Activated T-helper 1 cell treated with anti-CD3 and anti-CD28 coated beads, Interleukin-12 subunit alpha, Interleukin-12 subunit beta, Interleukin-2, Interleukin-4 antibody, amounts not matched to agents 30 ng/mL and 10 ng/mL and 1 ng/mL, durations not matched to agents 14 hours and 24 hours and 36 hours (primary cell): Measurements from ENCODE around the gene BANP. TPM values are rescaled to one million over a fixed set of nuclear protein-coding genes. Genes with fewer than 3 reads are reported as not detected.

ENCODE experiments used
- DNase-seq: peaks from one replicate; pipeline ENCODE4 v3.0.0; 2021; ENCODE audit warnings: low spot score
- H3K27ac Mint-ChIP-seq: one replicate; pipeline ENCODE4 v1.8.0; 2021; ENCODE audit warnings: mild to moderate bottlenecking, mixed read lengths
- H3K27me3 Mint-ChIP-seq: one replicate; pipeline ENCODE4 v1.8.0; 2022; ENCODE audit warnings: mild to moderate bottlenecking, moderate library complexity, mixed read lengths; ENCODE audit not compliant: insufficient read depth
- H3K36me3 Mint-ChIP-seq: one replicate; pipeline ENCODE4 v1.8.0; 2021; ENCODE audit warnings: low read depth, mixed read lengths
- H3K4me1 Mint-ChIP-seq: one replicate; pipeline ENCODE4 v1.8.0; 2021; ENCODE audit warnings: low read depth, mixed read lengths
- H3K4me3 Mint-ChIP-seq: one replicate; pipeline ENCODE4 v1.8.0; 2021; ENCODE audit warnings: mild to moderate bottlenecking, moderate library complexity, mixed read lengths
- H3K9me3 Mint-ChIP-seq: one replicate; pipeline ENCODE4 v1.8.0; 2021; ENCODE audit warnings: mixed read lengths
- intact Hi-C: fragments of 100-400 bp; cut with micrococcal nuclease; formaldehyde crosslinking; loops from one replicate; pipeline ENCODE4 v1.15.1; 2024
- total RNA-seq: library from RNA; stranded (reverse); gene quantifications from 2 replicates; pipeline ENCODE4 v1.2.3, GENCODE V29; 2022

The BANP gene
- total RNA-seq, 1 donor from 2014 or later = 35.5 TPM

DNA sequence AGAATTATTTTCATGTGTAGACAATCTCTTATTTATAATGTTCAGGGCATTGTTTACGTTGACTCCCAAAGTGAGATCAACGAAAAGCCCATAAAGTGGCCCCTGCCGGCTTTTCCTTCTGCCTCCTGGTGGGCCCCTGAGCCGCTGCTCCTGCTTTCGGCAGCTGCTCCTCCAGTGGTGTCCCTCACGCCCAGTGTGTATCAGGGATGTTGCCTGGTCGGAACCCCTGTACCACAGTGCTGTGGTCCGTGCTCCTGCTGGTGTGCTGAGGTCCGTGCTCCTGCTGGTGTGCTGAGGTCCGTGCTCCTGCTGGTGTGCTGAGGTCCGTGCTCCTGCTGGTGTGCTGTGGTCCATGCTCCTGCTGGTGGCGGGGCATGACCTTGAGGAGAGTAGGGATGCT lies 107.6 kb downstream of the BANP start:
- Mint-ChIP-seq H3K4me3 (no peak overlapping the region), H3K36me3 (no peaks in the 10 kb centered on the region), H3K27me3 (no peaks in the 10 kb centered on the region), H3K9me3 (no peaks in the 10 kb centered on the region), H3K4me1 (no peaks in the 10 kb centered on the region), H3K27ac (no peak overlapping the region)
- intact Hi-C loops = no loop called here
- DNase-seq = no peak

DNA sequence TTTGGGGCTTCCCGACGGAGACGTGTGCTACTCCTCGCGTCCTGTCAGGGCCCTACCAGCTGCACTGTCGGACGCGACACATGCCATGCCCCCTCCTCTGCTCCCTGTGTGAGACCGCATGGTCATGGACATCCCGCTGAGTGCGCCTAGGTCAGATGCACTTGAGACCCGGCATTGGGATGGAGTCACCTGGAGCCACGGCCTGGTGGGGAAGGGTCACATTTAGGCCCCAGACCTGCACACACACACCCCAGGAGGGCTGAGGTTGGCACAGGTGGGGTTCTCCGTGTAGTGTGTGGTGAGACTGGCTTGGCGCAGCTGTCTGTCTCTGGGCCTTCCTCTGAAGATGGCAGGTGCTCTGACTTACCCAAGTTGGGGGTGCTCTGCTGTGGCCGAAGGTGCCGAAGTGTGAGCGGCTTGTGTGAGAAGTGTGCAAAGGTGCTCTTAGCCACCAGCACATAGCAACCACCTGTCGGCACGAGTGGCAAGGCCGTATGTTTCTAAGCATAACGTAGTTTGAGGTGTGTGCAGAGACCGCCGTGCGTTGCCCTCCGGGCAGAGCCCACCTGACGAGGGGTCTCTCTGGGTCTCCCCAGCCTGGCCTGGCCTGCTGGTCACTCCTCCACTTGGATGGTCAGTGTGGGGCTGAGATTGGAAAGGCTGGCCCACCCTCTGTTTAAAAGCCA lies 108.6 kb downstream of the BANP start:
- Mint-ChIP-seq H3K36me3 (no peaks in the 10 kb centered on the region), H3K4me1 (no peaks in the 10 kb centered on the region), H3K9me3 (no peaks in the 10 kb centered on the region), H3K27me3 (no peaks in the 10 kb centered on the region), H3K27ac (no peak overlapping the region), H3K4me3 (no peak overlapping the region)
- no peak for DNase-seq
- intact Hi-C loops = no loop called here

DNA sequence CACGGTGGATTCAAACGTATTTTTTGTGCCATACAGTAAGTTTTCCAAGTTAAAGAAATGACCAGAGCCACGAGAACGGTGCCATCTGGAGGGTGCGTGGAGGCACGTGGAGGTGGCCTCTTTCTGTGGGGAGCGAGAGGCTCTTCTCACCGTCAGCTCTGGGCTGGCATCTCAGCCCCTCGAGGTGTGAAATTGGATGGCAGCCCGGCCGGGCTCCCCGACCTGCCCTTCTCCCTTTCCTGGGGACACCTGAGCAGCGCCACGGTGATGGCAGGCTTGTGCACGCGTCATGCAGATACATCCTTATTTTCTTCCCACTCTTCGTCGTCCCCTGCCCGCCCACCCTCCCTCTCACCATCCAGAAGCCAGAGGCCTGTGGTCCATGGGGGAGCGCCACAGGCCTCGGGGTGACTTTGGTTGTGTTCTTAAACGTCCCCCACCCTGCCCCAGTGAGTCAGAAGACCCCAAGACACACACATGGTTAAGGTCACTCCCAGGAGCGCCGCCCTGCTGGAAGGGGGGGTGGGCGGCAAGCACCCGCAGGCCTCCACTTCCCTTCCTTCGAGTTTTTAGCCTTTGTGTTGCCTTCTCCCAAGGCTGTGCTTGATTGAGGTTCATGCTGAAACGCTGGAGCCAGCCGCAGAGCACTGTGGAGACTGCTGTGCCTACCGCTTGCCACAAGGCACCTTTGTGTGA lies 109.4 kb downstream of the BANP start:
- Mint-ChIP-seq H3K27ac (no peak overlapping the region), H3K36me3 (no peaks in the 10 kb centered on the region)
- intact Hi-C loops = no loop called here

DNA sequence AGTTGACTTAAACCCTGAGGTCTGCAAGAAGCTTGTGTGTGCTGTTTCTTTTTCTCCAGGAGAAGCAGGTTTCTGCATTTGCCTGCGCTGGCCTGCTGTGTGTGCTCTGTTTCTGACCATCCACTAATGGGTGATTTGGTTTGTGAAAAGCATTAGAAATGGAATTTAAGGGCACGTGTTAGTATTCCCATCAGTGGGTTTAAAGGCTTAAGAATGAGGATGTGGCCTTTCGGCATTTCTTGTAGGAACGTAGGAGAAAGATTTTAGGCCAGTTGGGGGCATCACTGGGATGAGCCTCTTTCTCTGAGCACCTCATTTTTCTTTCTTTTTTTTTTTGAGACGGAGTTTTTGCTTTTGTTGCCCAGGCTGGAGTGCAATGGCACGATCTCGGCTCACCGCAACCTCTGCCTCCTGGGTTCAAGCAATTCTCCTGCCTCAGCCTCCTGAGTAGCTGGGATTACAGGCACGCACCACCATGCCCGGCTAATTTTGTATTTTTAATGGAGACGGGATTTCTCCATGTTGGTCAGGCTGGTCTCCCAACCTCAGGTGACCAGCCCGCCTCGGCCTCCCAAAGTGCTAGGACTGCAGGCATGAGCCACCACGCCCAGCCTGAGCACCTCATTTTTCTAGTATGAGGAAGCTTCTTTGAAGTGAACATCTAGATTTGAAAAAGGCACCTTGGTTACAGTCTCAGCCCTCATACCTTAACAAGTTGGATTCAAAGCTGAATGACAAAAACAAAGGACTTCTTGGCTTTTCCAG lies 110.3 kb downstream of the BANP start:
- Mint-ChIP-seq H3K4me3 (no peak overlapping the region), H3K36me3 (no peaks in the 10 kb centered on the region), H3K27ac (no peak overlapping the region), H3K9me3 (no peaks in the 10 kb centered on the region), H3K4me1 (no peaks in the 10 kb centered on the region), H3K27me3 (no peaks in the 10 kb centered on the region)
- no peak for DNase-seq
- intact Hi-C loops = no loop called here

More for the DNA sequence above, 109.4 kb downstream of the BANP start:
- no peak overlapping the region for H3K4me3 Mint-ChIP-seq
- no peak for DNase-seq
- no peaks in the 10 kb centered on the region for H3K9me3 Mint-ChIP-seq
- no peaks in the 10 kb centered on the region for H3K27me3 Mint-ChIP-seq
- no peaks in the 10 kb centered on the region for H3K4me1 Mint-ChIP-seq

DNA sequence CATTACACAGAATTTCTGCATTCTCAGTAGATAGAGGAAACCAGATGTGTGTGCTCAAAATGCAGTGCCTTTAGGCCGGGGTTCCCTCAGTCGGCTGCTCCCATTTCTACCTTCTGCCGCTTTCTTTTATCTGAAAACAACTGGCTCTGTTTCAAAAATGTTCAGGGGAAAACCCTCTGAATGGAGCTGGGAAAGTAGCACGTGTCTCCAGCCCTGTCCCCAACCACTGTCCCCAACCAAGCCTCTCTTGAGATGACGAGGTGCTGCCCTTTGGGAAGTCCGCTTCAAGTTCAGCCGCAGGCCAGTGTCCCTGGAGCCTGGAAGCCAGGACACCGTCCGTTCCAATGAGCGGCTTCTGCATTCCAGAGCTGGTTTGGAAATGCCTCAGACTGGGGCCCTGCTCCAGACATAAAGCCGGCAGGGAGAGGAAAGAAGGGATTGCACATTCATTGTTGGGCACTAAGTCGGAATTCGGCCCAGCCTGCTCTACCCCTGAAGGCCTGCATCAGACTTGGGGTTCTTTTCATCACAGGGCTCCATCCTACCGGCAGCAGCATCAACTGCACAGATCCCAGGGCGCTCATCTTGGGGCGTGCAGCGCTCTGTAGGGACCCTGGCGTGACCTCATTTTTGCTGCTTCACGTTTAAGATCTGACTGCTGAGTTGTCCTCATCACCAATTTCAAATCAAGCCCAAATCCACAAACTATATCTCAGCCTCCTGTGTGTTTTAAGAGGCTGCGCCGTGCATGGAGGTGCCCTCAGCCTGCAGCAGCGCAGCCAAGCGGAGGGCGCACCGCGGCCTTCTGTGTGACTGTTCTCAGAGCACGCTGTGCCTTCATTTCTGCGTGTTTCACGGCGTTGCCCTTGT lies 111.3 kb downstream of the BANP start:
- Mint-ChIP-seq H3K27ac (no peak overlapping the region), H3K4me1 (no peaks in the 10 kb centered on the region), H3K36me3 (no peaks in the 10 kb centered on the region), H3K9me3 (no peaks in the 10 kb centered on the region), H3K4me3 (no peak overlapping the region), H3K27me3 (no peaks in the 10 kb centered on the region)
- DNase-seq = no peak
- intact Hi-C loops = no loop called here

DNA sequence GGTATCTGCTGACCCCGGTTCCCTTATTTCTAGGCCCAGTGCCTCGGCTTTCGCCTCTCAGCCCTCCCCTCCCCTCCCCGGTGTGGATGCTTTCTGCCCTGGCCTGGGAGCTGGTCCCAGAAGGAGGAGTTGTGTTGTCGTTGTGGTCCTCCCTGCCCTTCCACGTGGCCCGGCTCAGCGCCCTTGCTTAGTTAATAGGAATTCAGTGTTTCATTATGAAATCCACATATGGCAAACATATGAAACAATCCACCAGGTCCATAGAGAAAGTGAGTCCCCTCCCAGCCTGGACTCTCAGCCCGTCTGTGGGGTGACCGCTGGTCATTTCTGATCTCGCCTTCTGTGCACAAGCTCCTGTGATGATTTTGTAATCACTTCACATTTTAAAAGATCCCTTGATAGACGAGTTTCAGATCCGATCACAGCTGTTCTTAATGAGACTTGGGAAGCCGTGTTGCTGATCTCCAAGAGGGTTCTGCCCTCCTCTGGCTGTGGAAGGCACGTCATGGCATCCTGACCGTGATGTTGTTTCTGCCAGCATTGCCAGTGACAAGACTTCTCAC lies 112.1 kb downstream of the BANP start:
- intact Hi-C loops = no loop called here
- H3K4me3 Mint-ChIP-seq = no peak overlapping the region
- peak overlapping the region; percentile 65 for H3K27ac Mint-ChIP-seq
- H3K4me1 Mint-ChIP-seq = no peaks in the 10 kb centered on the region
- no peaks in the 10 kb centered on the region for H3K27me3 Mint-ChIP-seq
- no peaks in the 10 kb centered on the region for H3K9me3 Mint-ChIP-seq
- no peak for DNase-seq
- H3K36me3 Mint-ChIP-seq = no peaks in the 10 kb centered on the region

DNA sequence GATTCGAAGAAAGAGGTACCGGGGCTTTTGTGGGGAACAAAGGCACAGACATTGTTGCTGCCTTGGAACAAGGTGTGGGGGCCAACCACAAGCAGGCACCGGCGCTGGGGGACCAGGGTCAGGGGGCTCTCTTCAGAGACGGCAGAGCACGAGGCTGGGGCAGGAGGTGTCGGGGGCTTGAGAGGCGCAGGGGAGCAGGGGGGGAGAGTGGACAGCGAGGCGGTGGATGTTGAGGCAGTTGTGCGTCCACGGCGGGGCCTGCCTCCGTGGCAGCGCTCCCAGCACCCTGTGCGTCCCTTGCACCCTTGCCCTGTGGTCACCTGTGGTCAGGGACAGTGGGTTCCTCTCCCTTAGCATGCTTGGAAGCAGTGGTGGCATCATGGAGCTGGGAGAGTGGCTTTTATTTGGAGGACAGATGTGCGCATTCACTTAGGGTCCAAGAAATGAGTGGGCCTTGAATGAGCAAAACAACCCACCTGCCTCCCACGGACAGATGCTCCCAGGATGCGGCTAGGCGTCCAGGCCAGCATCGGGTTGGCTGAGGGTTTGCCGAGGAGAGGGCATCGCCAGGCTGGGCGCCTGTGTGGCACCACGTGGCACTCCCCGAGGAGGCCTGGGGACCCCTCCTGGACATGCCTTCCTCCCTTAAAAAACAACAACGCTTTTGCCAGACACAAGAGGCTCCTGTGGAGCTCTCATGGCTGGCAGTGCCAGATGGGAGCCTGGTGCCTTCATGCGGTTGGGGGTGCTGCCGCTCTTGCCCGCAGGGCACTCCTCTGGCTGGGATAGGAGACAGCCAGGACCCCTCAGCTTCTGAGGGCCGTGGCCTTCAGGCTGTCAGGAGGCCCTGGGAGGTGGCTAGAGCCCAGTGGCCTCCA lies 113.0 kb downstream of the BANP start:
- Mint-ChIP-seq H3K4me3 (no peak overlapping the region), H3K9me3 (no peaks in the 10 kb centered on the region), H3K27me3 (no peaks in the 10 kb centered on the region), H3K36me3 (no peaks in the 10 kb centered on the region), H3K4me1 (no peaks in the 10 kb centered on the region), H3K27ac (no peak overlapping the region)
- intact Hi-C loops = no loop called here
- no peak for DNase-seq

DNA sequence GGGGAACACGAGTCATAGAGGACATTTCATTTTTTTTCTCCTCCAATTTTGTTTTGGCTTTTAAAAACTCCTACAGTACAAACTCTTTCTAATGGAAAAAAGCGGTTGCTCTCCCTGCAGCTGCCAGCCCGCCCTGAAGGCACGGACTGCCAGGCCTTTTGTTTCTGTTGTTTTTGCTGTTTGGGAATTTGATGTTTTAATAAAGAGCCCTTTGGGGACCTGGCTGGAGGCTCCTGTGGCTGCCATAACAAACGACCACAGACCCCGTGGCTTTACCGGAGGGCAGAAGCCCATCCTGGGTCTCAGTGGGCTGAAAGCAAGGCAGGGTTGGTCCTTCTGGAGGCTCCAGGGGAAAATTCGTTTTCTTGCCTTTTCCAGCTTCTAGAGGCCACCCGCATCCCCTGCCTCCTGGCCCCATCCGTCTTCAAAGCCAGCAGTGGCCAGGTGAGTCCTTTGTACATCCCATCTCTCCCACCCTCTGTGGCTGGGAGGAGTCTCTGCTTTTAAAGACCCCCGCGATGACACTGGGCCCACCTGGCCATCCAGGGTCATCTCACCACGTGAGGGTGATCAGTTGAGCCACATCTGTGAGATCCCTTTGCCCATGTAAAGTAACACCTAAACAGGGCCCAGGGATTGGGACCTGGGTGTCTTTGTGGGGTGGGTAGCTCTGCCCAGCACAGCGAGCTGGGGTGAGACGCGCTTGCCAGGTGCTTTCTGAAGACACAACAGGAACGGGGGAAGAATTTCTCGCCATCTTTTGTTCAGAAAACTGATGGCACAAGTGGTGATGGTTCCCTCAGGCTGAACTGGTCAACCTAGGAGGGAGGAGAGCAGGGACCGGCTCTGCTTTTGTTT lies 113.9 kb downstream of the BANP start:
- no peak for DNase-seq
- Mint-ChIP-seq H3K4me3 (no peak overlapping the region), H3K9me3 (no peaks in the 10 kb centered on the region), H3K4me1 (no peaks in the 10 kb centered on the region), H3K27ac (no peak overlapping the region), H3K36me3 (peaks cover 5% of the 10 kb centered on the region), H3K27me3 (no peaks in the 10 kb centered on the region)
- intact Hi-C loops = no loop called here

DNA sequence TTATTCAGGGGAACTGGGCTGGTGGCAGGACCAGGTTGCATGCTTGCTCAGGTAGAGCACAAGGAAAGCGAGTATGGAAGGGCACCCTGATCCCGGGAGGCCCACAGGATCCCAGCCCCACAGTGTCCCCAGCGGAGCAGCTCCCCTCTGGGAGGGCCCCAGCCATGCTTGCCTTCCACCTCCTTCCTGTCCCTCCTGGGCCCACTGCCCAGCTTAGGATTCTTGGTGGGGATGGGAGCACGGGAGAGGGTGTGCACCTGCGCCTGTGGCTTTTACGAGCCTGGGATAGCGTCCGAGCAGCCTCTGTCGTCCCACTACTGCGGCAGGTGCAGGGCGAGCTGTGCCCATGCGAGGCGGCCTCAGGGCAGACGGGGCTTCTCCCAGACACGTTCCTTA lies 114.5 kb downstream of the BANP start:
- Mint-ChIP-seq H3K36me3 (peaks cover 5% of the 10 kb centered on the region), H3K27ac (no peak overlapping the region), H3K9me3 (no peaks in the 10 kb centered on the region), H3K27me3 (no peaks in the 10 kb centered on the region), H3K4me3 (no peak overlapping the region), H3K4me1 (no peaks in the 10 kb centered on the region)
- no peak for DNase-seq
- intact Hi-C loops = no loop called here

DNA sequence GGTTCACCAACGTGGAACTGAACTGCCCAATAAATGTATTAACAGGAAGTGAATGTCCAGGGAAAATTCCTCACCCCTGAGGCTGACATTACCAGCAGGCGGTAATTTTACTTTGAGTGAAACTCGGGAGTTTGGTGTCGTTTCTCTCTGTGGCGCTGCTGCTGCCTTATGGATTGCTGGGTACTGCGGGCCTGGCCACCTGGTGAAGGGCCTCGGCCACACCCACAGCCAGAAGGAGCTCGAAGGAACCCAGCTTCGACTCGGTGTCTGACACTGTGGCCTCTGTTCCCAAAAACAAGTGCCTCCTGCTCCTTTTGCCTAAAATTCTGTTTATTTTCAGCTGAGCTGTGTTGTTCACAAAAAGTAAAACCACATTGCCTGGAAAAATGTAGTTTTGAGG lies 115.0 kb downstream of the BANP start:
- no peaks in the 10 kb centered on the region for H3K4me1 Mint-ChIP-seq
- no peak overlapping the region for H3K4me3 Mint-ChIP-seq
- intact Hi-C loops = no loop called here
- no peak overlapping the region for H3K27ac Mint-ChIP-seq
- peaks cover 5% of the 10 kb centered on the region for H3K36me3 Mint-ChIP-seq
- no peaks in the 10 kb centered on the region for H3K9me3 Mint-ChIP-seq
- no peak for DNase-seq
- H3K27me3 Mint-ChIP-seq = no peaks in the 10 kb centered on the region
